SU-DHL-6 (cell line): ENCODE measurements around the gene TUBB6.

Experiments
- H2AFZ ChIP-seq: fragments of 200-600 bp; sonication (generic); 2 replicates; pipeline ENCODE4 v1.6.1; 2014; ENCODE audit warnings: low read depth, mild to moderate bottlenecking, moderate library complexity, mixed read lengths, antibody characterized with exemption, low read length; ENCODE audit not compliant: severe bottlenecking
- H3F3A ChIP-seq: fragments of 200-600 bp; shearing (Covaris generic); 2 replicates; pipeline ENCODE4 v1.6.0; 2016; ENCODE audit warnings: antibody characterized with exemption, mild to moderate bottlenecking; ENCODE audit not compliant: insufficient read depth
- H3K27ac ChIP-seq: fragments of 200-600 bp; sonication (generic); 2 replicates; pipeline ENCODE4 v1.5.1; 2016; ENCODE audit warnings: low read depth, mild to moderate bottlenecking, low read length, moderate library complexity, mixed read lengths
- H3K27me3 ChIP-seq: fragments of 200-600 bp; sonication (generic), shearing (Covaris generic); 2 replicates; pipeline ENCODE4 v1.6.0; 2014; ENCODE audit warnings: mild to moderate bottlenecking, low read length
- H3K36me3 ChIP-seq: fragments of 200-600 bp; sonication (generic); 2 replicates; pipeline ENCODE4 v1.6.1; 2014; ENCODE audit warnings: mild to moderate bottlenecking, low read length, mixed read lengths
- H3K4me2 ChIP-seq: fragments of 300-600, 200-600 bp; shearing (Covaris generic), sonication (generic); 2 replicates; pipeline ENCODE4 v1.6.0; 2014; ENCODE audit warnings: low read length, low read depth, mild to moderate bottlenecking; ENCODE audit not compliant: poor library complexity, severe bottlenecking
- H3K4me3 ChIP-seq: fragments of 200-600 bp; sonication (generic); 2 replicates; pipeline ENCODE4 v1.5.1; 2014; ENCODE audit warnings: antibody characterized with exemption, low read length, mild to moderate bottlenecking, mixed read lengths; ENCODE audit not compliant: insufficient read depth, poor library complexity, severe bottlenecking
- H3K79me2 ChIP-seq: fragments of 200-600 bp; sonication (generic); 2 replicates; pipeline ENCODE4 v1.6.1; 2014; ENCODE audit warnings: mild to moderate bottlenecking, low read length, moderate library complexity; ENCODE audit not compliant: insufficient read depth
- H3K9ac ChIP-seq: fragments of 200-600 bp; sonication (generic); 2 replicates; pipeline ENCODE4 v1.7.0; 2014; ENCODE audit warnings: mild to moderate bottlenecking, low read length
- H3K9me2 ChIP-seq: fragments of 200-600 bp; sonication (generic); replicated peaks from 2 replicates; pipeline ENCODE4 v1.6.1; 2014; ENCODE audit warnings: low read length; ENCODE audit not compliant: insufficient read depth
- H3K9me3 ChIP-seq: fragments of 200-600 bp; sonication (generic); 2 replicates; pipeline ENCODE4 v1.6.1; 2014; ENCODE audit warnings: low read length, mixed read lengths; ENCODE audit not compliant: insufficient read depth
- H4K20me1 ChIP-seq: fragments of 200-600 bp; sonication (generic); 2 replicates; pipeline ENCODE4 v1.6.1; 2014; ENCODE audit warnings: low read depth, mild to moderate bottlenecking, antibody characterized with exemption, low read length, moderate library complexity, mixed read lengths
- CTCF ChIP-seq: fragments of 200-600 bp; sonication (generic); IDR thresholded peaks from one replicate; pipeline ENCODE4 v1.5.1; 2017; ENCODE audit warnings: antibody characterized with exemption, mild to moderate bottlenecking, low read length, moderate library complexity; ENCODE audit not compliant: insufficient read depth, poor library complexity, severe bottlenecking
- EZH2phosphoT487 ChIP-seq: fragments of 200-600 bp; sonication (generic), shearing (Covaris generic); conservative IDR thresholded peaks from 2 replicates; pipeline ENCODE4 v1.6.1; 2018; ENCODE audit warnings: mild to moderate bottlenecking, antibody characterized with exemption, low read length, moderate library complexity, mixed read lengths

The TUBB6 gene

GRCh38 chr18:12296457-12296856, 11.6 kb upstream of the TUBB6 start:
- no peak overlapping the region for H3K27ac ChIP-seq
- TF ChIP-seq EZH2phosphoT487 (no peak), CTCF (no peak)
- H3K79me2 ChIP-seq = no peaks in the 10 kb centered on the region
- no peaks in the 10 kb centered on the region for H3K36me3 ChIP-seq
- no peaks in the 10 kb centered on the region for H3K27me3 ChIP-seq
- H2AFZ ChIP-seq = no peak overlapping the region
- H3K9ac ChIP-seq = no peak overlapping the region
- no peaks in the 10 kb centered on the region for H3F3A ChIP-seq
- H3K9me3 ChIP-seq = no peaks in the 10 kb centered on the region
- no peak overlapping the region for H3K4me2 ChIP-seq
- no peaks in the 10 kb centered on the region for H3K9me2 ChIP-seq
- H3K4me3 ChIP-seq = no peak overlapping the region
- no peaks in the 10 kb centered on the region for H4K20me1 ChIP-seq

GRCh38 chr18:12299862-12300261, 8.2 kb upstream of the TUBB6 start:
- H2AFZ ChIP-seq = no peak overlapping the region
- no peaks in the 10 kb centered on the region for H3K9me2 ChIP-seq
- H3K4me3 ChIP-seq = no peak overlapping the region
- TF ChIP-seq EZH2phosphoT487 = no peak
- no peak for TF ChIP-seq CTCF
- H3K27ac ChIP-seq = no peak overlapping the region
- no peaks in the 10 kb centered on the region for H3F3A ChIP-seq
- H3K9ac ChIP-seq = no peak overlapping the region
- no peaks in the 10 kb centered on the region for H4K20me1 ChIP-seq
- H3K4me2 ChIP-seq = no peak overlapping the region
- H3K36me3 ChIP-seq = no peaks in the 10 kb centered on the region
- H3K79me2 ChIP-seq = no peaks in the 10 kb centered on the region
- H3K27me3 ChIP-seq = no peaks in the 10 kb centered on the region
- no peaks in the 10 kb centered on the region for H3K9me3 ChIP-seq

GRCh38 chr18:12301263-12302005, 6.6 kb upstream of the TUBB6 start:
- Histone ChIP-seq H3K9me2 (no peaks in the 10 kb centered on the region), H3K9ac (no peak overlapping the region), H3K9me3 (no peaks in the 10 kb centered on the region), H2AFZ (no peak overlapping the region), H3K79me2 (no peaks in the 10 kb centered on the region), H3K36me3 (no peaks in the 10 kb centered on the region), H3K4me2 (no peak overlapping the region), H3K27ac (no peak overlapping the region), H3K27me3 (no peaks in the 10 kb centered on the region), H4K20me1 (no peaks in the 10 kb centered on the region), H3F3A (no peaks in the 10 kb centered on the region), H3K4me3 (no peak overlapping the region)
- TF ChIP-seq CTCF = no peak
- no peak for TF ChIP-seq EZH2phosphoT487
